Tibial artery (tissue), 4 donors: ENCODE measurements around the gene TARP.

ENCODE experiments used
- DNase-seq, 2 donors: peaks; one replicate each; pipeline ENCODE4 v3.0.0-alpha.2; 2019
- H3K27ac ChIP-seq, 2 donors: fragments of 200-600 bp; sonication (generic) in 1 of 2; 1 replicate in 1 of 2; 2 replicates in 1 of 2; pipeline ENCODE4 v1.5.1; 2018 to 2019; ENCODE audit warnings: mild to moderate bottlenecking in 1 of 2
- H3K27me3 ChIP-seq, 2 donors: fragments of 200-600 bp; sonication (generic) in 1 of 2; one replicate each; pipeline versions ENCODE4 v1.5.1 to v1.6.0; 2016 to 2019
- H3K36me3 ChIP-seq, 3 donors: fragments of 200-600 bp; sonication (generic) in 2 of 3; one replicate each; pipeline ENCODE4 v1.5.1; 2016 to 2019; ENCODE audit warnings: mild to moderate bottlenecking in 2 of 3
- H3K4me1 ChIP-seq, 4 donors: fragments of 200-600 bp; sonication (generic) in 2 of 4; 1 replicate in 3 of 4; 2 replicates in 1 of 4; pipeline ENCODE4 v1.5.1; 2016 to 2019
- H3K4me3 ChIP-seq, 2 donors: fragments of 200-600 bp; sonication (generic) in 1 of 2; 1 replicate in 1 of 2; 2 replicates in 1 of 2; pipeline ENCODE4 v1.5.1; 2018 to 2019; ENCODE audit warnings: mild to moderate bottlenecking in 2 of 2
- H3K9me3 ChIP-seq, 3 donors: fragments of 200-600 bp; sonication (generic) in 1 of 3; one replicate each; pipeline ENCODE4 v1.5.1; 2016 to 2019
- intact Hi-C: fragments of 100-400 bp; cut with DNase I; formaldehyde crosslinking; loops from one replicate; pipeline ENCODE4 v1.15.0; 2023; ENCODE audit warnings: low total_unique reads
- TF ChIP-seq, protein P1 (sequence below), 2 experiments: fragments of 200-600 bp in 1 of 2; fragments of 450-650 bp in 1 of 2; IDR thresholded peaks; one replicate each; pipeline ENCODE4 v1.5.1; 2017 to 2019; ENCODE audit warnings: antibody characterized with exemption in 2 of 2, mild to moderate bottlenecking in 1 of 2, moderate library complexity in 1 of 2

The TARP gene

DNA sequence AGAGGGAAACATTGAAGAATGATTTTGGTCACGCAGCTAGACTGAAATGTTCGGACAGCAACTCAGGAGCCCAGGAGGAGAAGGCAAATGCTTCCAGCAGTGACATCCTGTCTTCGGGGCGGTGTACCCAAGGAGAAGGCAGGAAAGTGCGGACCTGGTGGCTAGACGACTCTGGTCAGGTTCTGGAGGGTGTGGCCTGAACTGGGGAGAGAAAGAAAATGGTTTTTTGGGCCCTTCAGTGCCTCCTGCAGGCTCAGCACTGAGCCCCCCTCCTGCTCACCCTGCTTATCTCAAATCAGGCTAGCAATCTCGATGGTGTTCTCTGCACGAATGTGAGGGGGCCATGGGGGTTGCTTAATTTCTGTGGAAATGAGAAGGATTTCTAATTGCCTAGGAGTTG lies 26.7 kb upstream of the TARP start:
- Histone ChIP-seq H3K9me3 (no peaks in the 10 kb centered on the region), H3K4me1 (no peaks in the 10 kb centered on the region), H3K4me3 (no peak overlapping the region), H3K36me3 (no peaks in the 10 kb centered on the region), H3K27ac (no peak overlapping the region), H3K27me3 (no peaks in the 10 kb centered on the region)
- TF ChIP-seq, protein P1, sequence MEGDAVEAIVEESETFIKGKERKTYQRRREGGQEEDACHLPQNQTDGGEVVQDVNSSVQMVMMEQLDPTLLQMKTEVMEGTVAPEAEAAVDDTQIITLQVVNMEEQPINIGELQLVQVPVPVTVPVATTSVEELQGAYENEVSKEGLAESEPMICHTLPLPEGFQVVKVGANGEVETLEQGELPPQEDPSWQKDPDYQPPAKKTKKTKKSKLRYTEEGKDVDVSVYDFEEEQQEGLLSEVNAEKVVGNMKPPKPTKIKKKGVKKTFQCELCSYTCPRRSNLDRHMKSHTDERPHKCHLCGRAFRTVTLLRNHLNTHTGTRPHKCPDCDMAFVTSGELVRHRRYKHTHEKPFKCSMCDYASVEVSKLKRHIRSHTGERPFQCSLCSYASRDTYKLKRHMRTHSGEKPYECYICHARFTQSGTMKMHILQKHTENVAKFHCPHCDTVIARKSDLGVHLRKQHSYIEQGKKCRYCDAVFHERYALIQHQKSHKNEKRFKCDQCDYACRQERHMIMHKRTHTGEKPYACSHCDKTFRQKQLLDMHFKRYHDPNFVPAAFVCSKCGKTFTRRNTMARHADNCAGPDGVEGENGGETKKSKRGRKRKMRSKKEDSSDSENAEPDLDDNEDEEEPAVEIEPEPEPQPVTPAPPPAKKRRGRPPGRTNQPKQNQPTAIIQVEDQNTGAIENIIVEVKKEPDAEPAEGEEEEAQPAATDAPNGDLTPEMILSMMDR (IDR thresholded peaks at IDR 0.05), result no peak
- intact Hi-C loops, result no loop called here
- DNase-seq, result no peak

DNA sequence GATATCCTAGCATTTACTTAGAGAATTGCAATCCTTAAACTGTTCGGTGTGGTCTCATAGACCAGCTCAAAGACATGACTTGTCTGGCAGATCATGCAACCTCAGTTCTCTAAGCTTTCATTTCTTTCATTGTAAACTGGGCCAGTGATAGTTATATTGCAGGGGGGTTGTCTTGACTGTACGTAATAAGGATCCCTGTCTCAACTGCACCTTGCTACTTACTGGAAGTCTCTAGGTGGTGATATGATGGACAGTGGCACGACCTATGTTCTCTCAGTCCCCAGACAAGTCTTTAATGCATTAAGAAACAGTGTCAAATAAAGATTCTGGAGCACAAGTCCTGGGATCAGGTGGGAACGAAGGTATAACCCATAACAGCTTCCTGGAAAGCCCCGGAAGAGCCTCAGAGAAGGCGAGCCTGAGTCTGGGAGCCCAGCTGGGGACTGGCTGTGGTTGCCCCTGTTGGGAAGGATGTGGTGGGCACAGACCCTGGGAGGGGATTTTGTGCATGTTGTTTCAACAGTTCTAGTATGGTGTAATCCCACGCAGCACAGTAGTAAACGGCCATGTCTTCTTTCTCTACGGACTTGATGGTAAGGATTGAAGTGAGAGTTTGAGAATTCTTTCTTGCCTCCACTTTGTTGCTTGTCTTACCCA lies 26.0 kb upstream of the TARP start:
- H3K9me3 ChIP-seq, result no peaks in the 10 kb centered on the region
- intact Hi-C loops, result no loop called here
- no peaks in the 10 kb centered on the region for H3K4me1 ChIP-seq
- no peaks in the 10 kb centered on the region for H3K27me3 ChIP-seq
- no peak overlapping the region for H3K4me3 ChIP-seq
- DNase-seq, result no peak
- no peaks in the 10 kb centered on the region for H3K36me3 ChIP-seq
- TF ChIP-seq, protein P1 (IDR thresholded peaks at IDR 0.05), result no peak
- H3K27ac ChIP-seq, result no peak overlapping the region

DNA sequence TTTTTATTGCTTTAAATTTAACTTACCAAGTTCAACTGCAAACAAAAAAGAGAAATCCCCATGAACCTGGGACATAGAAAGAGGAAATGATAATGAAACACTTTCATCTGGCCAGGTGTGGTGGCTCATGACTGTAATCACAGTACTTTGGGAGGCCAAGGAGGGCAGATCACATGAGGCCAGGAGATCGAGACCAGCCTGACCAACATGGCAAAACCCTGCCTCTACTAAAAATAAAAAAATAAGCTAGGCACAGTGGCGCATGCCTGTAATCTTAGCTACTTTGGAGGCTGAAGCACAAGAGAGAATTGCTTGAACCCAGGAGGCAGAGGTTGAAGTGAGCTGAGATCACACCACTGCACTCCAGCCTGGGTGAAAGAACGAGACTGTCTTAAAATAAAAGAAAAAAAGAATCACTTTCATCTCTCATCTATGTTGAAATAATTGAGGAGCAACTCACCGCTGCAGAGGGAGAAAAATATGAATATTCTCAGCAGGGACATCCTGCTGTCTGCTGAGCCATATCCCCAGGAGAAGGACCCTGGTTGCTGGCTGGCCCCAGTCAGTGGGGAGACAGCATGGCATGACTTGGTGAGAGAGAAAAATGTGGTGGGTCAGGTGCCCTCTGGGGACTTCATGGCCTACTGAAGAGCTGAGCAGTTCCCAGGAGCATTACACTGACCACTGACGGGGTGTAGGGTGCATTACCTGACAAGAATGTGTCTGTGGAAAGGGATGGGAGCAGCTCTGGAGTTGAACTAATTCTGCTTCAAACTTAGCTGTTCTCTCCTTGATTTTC lies 22.8 kb upstream of the TARP start:
- DNase-seq, result no peak
- intact Hi-C loops, result no loop called here
- Histone ChIP-seq H3K9me3 (no peaks in the 10 kb centered on the region), H3K27ac (no peak overlapping the region), H3K4me1 (no peaks in the 10 kb centered on the region), H3K27me3 (no peaks in the 10 kb centered on the region), H3K36me3 (no peaks in the 10 kb centered on the region), H3K4me3 (no peak overlapping the region)
- TF ChIP-seq, protein P1 (IDR thresholded peaks at IDR 0.05), result no peak

DNA sequence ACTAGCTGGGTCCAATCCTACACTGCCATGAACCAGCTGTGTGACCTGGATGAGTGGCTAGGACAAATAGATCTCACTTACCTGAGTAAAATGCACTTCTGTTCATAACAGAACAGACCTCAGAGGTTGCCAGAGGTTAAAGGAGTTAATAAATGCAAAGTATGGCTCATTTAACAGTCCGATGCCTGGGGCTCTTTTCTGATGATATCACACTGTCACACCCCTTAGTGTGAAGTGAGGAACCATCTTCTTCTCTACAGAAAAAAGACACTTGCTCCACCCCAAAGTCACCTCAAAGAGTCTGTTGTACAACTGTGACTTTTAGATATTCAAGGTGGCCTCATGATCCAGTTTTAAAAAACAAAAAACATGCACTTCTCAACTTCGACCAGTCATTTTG lies 21.5 kb upstream of the TARP start:
- Histone ChIP-seq H3K9me3 (no peaks in the 10 kb centered on the region), H3K36me3 (no peaks in the 10 kb centered on the region), H3K27ac (no peak overlapping the region), H3K4me1 (no peaks in the 10 kb centered on the region), H3K27me3 (no peaks in the 10 kb centered on the region), H3K4me3 (no peak overlapping the region)
- intact Hi-C loops, result no loop called here
- no peak for DNase-seq
- TF ChIP-seq, protein P1 (IDR thresholded peaks at IDR 0.05), result no peak

DNA sequence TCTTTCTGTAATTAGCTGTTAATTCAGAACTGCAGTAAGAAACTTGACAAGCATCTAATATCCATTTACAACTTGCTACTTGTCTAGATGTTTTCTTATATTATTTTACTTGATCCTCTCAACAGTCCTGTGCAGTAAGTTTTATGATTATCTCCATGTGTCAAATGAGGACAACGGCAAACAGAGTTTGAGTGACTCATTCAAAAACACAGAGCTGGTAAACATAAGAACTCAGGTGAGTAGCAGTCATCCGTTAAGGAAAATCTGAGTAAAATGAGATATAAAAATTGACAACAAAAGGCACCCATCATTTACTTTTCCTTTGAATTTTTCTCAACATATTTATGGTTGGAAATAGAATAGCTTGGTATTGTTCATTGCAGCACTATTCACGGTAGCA lies 19.0 kb upstream of the TARP start:
- no peak overlapping the region for H3K27ac ChIP-seq
- intact Hi-C loops, result no loop called here
- H3K36me3 ChIP-seq, result no peaks in the 10 kb centered on the region
- TF ChIP-seq, protein P1 (IDR thresholded peaks at IDR 0.05), result no peak
- no peak overlapping the region for H3K4me3 ChIP-seq
- H3K4me1 ChIP-seq, result no peaks in the 10 kb centered on the region
- no peaks in the 10 kb centered on the region for H3K9me3 ChIP-seq
- no peaks in the 10 kb centered on the region for H3K27me3 ChIP-seq
- no peak for DNase-seq
